MCF 10A (cell line): Measurements from ENCODE around the gene GPR37L1. TPM values are rescaled to one million over a fixed set of nuclear protein-coding genes. Genes with fewer than 3 reads are reported as not detected.

Experiments
- BruUV-seq: library from RNA; stranded (reverse); fragments of 400-500 nt; replicated peaks from 2 replicates; lab custom pipeline; 2021; lab: Mats Ljungman, UMichigan
- CTCF ChIA-PET: fragments of 300-600 bp; sonication (Branson Sonifier 250); formaldehyde crosslinking; extraction: SDS; loops from one replicate; lab custom pipeline; 2021; ENCODE audit warnings: antibody characterized with exemption, inconsistent platforms; lab: Yijun Ruan, JAX
- POLR2A ChIA-PET: fragments of 300-600, 350-650 bp; sonication (Branson Sonifier 250); formaldehyde crosslinking; extraction: SDS; loops from one replicate; lab custom pipeline; 2020; ENCODE audit warnings: antibody characterized with exemption, inconsistent platforms; lab: Yijun Ruan, JAX
- DNase-seq: peaks from one replicate; pipeline ENCODE4 v3.0.0-alpha.2; 2018; ENCODE audit not compliant: unreplicated experiment
- H3K27ac Mint-ChIP-seq: one replicate; pipeline ENCODE4 v1.8.0; 2022; ENCODE audit warnings: mild to moderate bottlenecking, low read depth, mixed read lengths; ENCODE audit not compliant: unreplicated experiment
- H3K27me3 Mint-ChIP-seq: one replicate; pipeline ENCODE4 v1.8.0; 2022; ENCODE audit warnings: mixed read lengths; ENCODE audit not compliant: insufficient read depth, unreplicated experiment
- H3K36me3 Mint-ChIP-seq: one replicate; pipeline ENCODE4 v1.8.0; 2022; ENCODE audit warnings: mild to moderate bottlenecking, moderate library complexity, mixed read lengths; ENCODE audit not compliant: insufficient read depth, unreplicated experiment
- H3K4me1 Mint-ChIP-seq: one replicate; pipeline ENCODE4 v1.8.0; 2022; ENCODE audit warnings: mixed read lengths; ENCODE audit not compliant: insufficient read depth, unreplicated experiment
- H3K4me3 Mint-ChIP-seq: one replicate; pipeline ENCODE4 v1.8.0; 2022; ENCODE audit warnings: mild to moderate bottlenecking, moderate library complexity, mixed read lengths; ENCODE audit not compliant: unreplicated experiment
- H3K9me3 Mint-ChIP-seq: one replicate; pipeline ENCODE4 v1.8.0; 2022; ENCODE audit warnings: mixed read lengths; ENCODE audit not compliant: unreplicated experiment
- CTCF ChIP-seq: fragments of 200-600 bp; IDR thresholded peaks from one replicate; pipeline ENCODE4 v1.8.0; 2022; ENCODE audit warnings: antibody characterized with exemption, mild to moderate bottlenecking; ENCODE audit not compliant: unreplicated experiment
- intact Hi-C: fragments of 100-400 bp; cut with micrococcal nuclease; formaldehyde crosslinking; loops from 2 replicates; pipeline ENCODE4 v1.14.1; 2022
- total RNA-seq: library from RNA; stranded (reverse); gene quantifications from 2 replicates; pipeline ENCODE4 v1.2.3, GENCODE V29; 2022

The GPR37L1 gene
- total RNA-seq, 1 experiment from 2014 or later: not detected

GRCh38 chr1:202130816-202131522, 8.3 kb downstream of the GPR37L1 start:
- CTCF ChIA-PET: interaction anchor here (0.6 to 28.8 kb wide), 8 partner anchors 11 to 291 kb away, joined by 3 to 1380 read pairs (median 4); partner anchors contain the start of genes ELF3 and GPR37L1
- H3K9me3 Mint-ChIP-seq: no peaks in the 10 kb centered on the region
- no peak for TF ChIP-seq CTCF
- intact Hi-C loops: no loop called here
- H3K27ac Mint-ChIP-seq: no peak overlapping the region
- peaks cover 39% of the 10 kb centered on the region for H3K36me3 Mint-ChIP-seq
- POLR2A ChIA-PET: interaction anchor here (0.6 to 1.9 kb wide), 8 partner anchors 8 to 690 kb away, joined by 3 to 6 read pairs (median 4); partner anchors contain the start of genes ARL8A and GPR37L1
- peaks cover 12% of the 10 kb centered on the region for H3K4me1 Mint-ChIP-seq
- H3K27me3 Mint-ChIP-seq: no peaks in the 10 kb centered on the region
- H3K4me3 Mint-ChIP-seq: no peak overlapping the region
- BruUV-seq: no TSS peak
- no peak for DNase-seq

- Mint-ChIP-seq H3K4me1 (peaks cover 12% of the 10 kb centered on the region), H3K9me3 (no peaks in the 10 kb centered on the region), H3K27me3 (no peaks in the 10 kb centered on the region), H3K4me3 (no peak overlapping the region), H3K27ac (no peak overlapping the region), H3K36me3 (peaks cover 44% of the 10 kb centered on the region)
- no TSS peak for BruUV-seq
- no peak for DNase-seq
- ChIA-PET CTCF (interaction anchor here (0.6 to 28.8 kb wide), 7 partner anchors 8 to 236 kb away, joined by 3 to 1380 read pairs (median 3); partner anchors contain the start of genes ELF3 and GPR37L1), POLR2A (interaction anchor here (0.6 to 1.7 kb wide), 8 partner anchors 9 to 248 kb away, joined by 3 to 6 read pairs (median 4); partner anchors contain the start of gene GPR37L1)
- intact Hi-C loops: no loop called here
- no peak for TF ChIP-seq CTCF
These were observed 9.5 kb downstream of the GPR37L1 start for GRCh38 chr1:202131956-202132821.

- ChIA-PET CTCF (interaction anchor here (0.6 to 28.8 kb wide), 7 partner anchors 9 to 299 kb away, joined by 3 to 1380 read pairs (median 3); partner anchors contain the start of genes ELF3 and GPR37L1), POLR2A (interaction anchor here (1.5 to 2.2 kb wide), 2 partner anchors 10 to 11 kb away, joined by 6 read pairs; no protein-coding TSS in a partner anchor)
- Mint-ChIP-seq H3K9me3 (no peaks in the 10 kb centered on the region), H3K4me1 (peaks cover 12% of the 10 kb centered on the region), H3K36me3 (peaks cover 44% of the 10 kb centered on the region), H3K27me3 (no peaks in the 10 kb centered on the region), H3K4me3 (no peak overlapping the region), H3K27ac (no peak overlapping the region)
- BruUV-seq: no TSS peak
- intact Hi-C loops: no loop called here
- no peak for TF ChIP-seq CTCF
- DNase-seq: no peak
These were observed 10.3 kb downstream of the GPR37L1 start for GRCh38 chr1:202133001-202133400.
